Keratinocyte (primary cell): ENCODE measurements around the gene KCNQ4.

Experiments used
- EZH2 ChIP-seq: IDR thresholded peaks from one replicate; pipeline ENCODE4 v1.6.1; 2012; ENCODE audit warnings: inconsistent platforms, mild to moderate bottlenecking, low read length, moderate library complexity
- TF ChIP-seq, protein P1 (sequence below), 3 experiments: IDR thresholded peaks in 1 of 3; conservative IDR thresholded peaks in 1 of 3; optimal IDR thresholded peaks in 1 of 3; 2 replicates in 2 of 3; 3 replicates in 1 of 3; pipeline versions ENCODE3 to v1.5.1; 2011; ENCODE audit warnings: low read length in 3 of 3, mild to moderate bottlenecking in 3 of 3, moderate library complexity in 2 of 3, control low read depth in 1 of 3, inconsistent platforms in 1 of 3; ENCODE audit not compliant: insufficient read depth in 2 of 3; ENCODE audit errors: extremely low read depth in 1 of 3

DNA sequence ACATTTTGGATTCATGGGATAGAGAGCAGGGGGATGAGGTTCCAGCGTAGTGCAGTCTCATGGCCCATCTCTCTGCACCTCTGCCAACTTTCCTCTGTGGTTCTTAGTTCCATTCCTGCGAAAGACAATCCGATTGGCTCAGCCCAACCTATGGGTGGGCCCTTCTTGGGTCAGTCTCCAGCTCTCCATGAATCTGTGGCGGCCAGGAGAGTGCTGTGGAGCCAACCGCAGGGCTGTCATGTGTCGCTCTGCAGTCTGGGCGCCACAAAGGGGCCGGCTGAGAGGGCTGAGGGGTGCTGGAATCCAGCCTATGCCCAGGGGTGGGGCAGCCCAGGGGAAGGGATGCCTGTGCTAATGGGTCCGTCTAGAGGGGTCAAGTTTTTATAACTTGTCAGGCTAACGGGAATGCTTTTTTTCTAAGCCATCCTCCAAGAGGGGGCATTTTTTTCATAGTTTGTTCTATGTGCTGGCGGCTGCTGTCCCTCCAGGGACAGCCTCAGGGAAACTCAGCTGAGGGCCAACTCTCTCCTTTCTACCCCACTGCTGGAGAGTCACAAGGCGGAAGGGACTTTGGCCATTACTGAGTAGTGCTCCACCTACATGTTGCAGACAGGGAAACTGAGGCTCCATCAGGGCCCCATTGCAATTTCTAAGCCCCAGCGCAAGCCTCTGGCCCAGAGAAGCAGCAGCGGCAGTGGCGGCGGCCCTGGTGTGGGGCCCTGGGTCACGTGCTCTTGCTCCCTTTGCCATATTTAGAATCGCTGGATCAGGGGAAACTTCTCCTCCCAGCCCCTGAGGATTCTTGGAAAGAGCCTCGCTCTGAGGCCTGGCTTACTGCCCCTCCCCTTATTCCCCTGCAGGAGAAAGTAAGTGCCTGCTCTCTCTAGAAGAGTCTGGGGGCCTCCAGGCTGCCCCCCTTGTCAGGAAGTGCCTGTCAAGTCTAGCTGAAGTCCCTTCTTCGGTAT lies 23.4 kb downstream of the KCNQ4 start:
- TF ChIP-seq, protein P1, sequence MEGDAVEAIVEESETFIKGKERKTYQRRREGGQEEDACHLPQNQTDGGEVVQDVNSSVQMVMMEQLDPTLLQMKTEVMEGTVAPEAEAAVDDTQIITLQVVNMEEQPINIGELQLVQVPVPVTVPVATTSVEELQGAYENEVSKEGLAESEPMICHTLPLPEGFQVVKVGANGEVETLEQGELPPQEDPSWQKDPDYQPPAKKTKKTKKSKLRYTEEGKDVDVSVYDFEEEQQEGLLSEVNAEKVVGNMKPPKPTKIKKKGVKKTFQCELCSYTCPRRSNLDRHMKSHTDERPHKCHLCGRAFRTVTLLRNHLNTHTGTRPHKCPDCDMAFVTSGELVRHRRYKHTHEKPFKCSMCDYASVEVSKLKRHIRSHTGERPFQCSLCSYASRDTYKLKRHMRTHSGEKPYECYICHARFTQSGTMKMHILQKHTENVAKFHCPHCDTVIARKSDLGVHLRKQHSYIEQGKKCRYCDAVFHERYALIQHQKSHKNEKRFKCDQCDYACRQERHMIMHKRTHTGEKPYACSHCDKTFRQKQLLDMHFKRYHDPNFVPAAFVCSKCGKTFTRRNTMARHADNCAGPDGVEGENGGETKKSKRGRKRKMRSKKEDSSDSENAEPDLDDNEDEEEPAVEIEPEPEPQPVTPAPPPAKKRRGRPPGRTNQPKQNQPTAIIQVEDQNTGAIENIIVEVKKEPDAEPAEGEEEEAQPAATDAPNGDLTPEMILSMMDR (optimal IDR thresholded peaks at IDR 0.05 in 1 of 3, IDR thresholded peaks at IDR 0.05 in 1 of 3, conservative IDR thresholded peaks at IDR 0.05 in 1 of 3; ENCODE audit: extremely low read depth in 1 of 3, insufficient read depth in 2 of 3, low read length in 3 of 3): no peak
- TF ChIP-seq EZH2: no peak
